G401.6 (cell line): Measurements from ENCODE around the gene UCKL1.

Experiments
- FAIRE-seq: peaks from 2 replicates; lab custom pipeline; 2012; peaks lifted over from hg19 to GRCh38; lab: Jason Lieb, UNC

The UCKL1 gene

GRCh38 chr20:63958964-63959698 is 2.9 kb upstream of the UCKL1 start:
- FAIRE-seq: no peak

- FAIRE-seq: no peak
Measured at GRCh38 chr20:63958471-63958870, 2.3 kb upstream of the UCKL1 start.

- FAIRE-seq: no peak
Measured at GRCh38 chr20:63957690-63958441, 1.6 kb upstream of the UCKL1 start.

- FAIRE-seq: no peak
Measured at GRCh38 chr20:63957004-63957689, 931 bp upstream of the UCKL1 start.

GRCh38 chr20:63956664-63957003 is 418 bp upstream of the UCKL1 start:
- no peak for FAIRE-seq

GRCh38 chr20:63955281-63955826 is 862 bp downstream of the UCKL1 start:
- no peak for FAIRE-seq

GRCh38 chr20:63953764-63954429 is 2.3 kb downstream of the UCKL1 start:
- no peak for FAIRE-seq

- no peak for FAIRE-seq
Measured at GRCh38 chr20:63952769-63953168, 3.4 kb downstream of the UCKL1 start.

- no peak for FAIRE-seq
Measured at GRCh38 chr20:63952210-63952535, 4.0 kb downstream of the UCKL1 start.

GRCh38 chr20:63951398-63952209 is 4.6 kb downstream of the UCKL1 start:
- FAIRE-seq: no peak

- FAIRE-seq: no peak
Measured at GRCh38 chr20:63950701-63951397, 5.4 kb downstream of the UCKL1 start.

- no peak for FAIRE-seq
Measured at GRCh38 chr20:63947638-63948456, 8.4 kb downstream of the UCKL1 start.

GRCh38 chr20:63946986-63947637 is 9.1 kb downstream of the UCKL1 start:
- FAIRE-seq: no peak

- FAIRE-seq: no peak
Measured at GRCh38 chr20:63945921-63946920, 10.0 kb downstream of the UCKL1 start.

GRCh38 chr20:63945031-63945658 is 11.1 kb downstream of the UCKL1 start:
- FAIRE-seq: no peak

GRCh38 chr20:63944078-63944941 is 11.9 kb downstream of the UCKL1 start:
- no peak for FAIRE-seq

- no peak for FAIRE-seq
Measured at GRCh38 chr20:63943808-63944077, 12.5 kb downstream of the UCKL1 start.
